WERI-Rb-1 (cell line): ENCODE measurements around the gene MYLK.

Source experiments
- DNase-seq: peaks from one replicate; pipeline ENCODE4 v3.0.0-alpha.2; 2020
- H3K27ac ChIP-seq: fragments of 250-450 bp; sonication (Bioruptor Pico); 2 replicates; pipeline ENCODE4 v1.5.1; 2020; ENCODE audit warnings: mild to moderate bottlenecking, moderate library complexity
- H3K27me3 ChIP-seq: fragments of 250-450 bp; sonication (Bioruptor Pico); 2 replicates; pipeline ENCODE4 v1.5.1; 2021; ENCODE audit warnings: mild to moderate bottlenecking, low read depth, moderate library complexity; ENCODE audit not compliant: insufficient read depth, severe bottlenecking
- H3K36me3 ChIP-seq: fragments of 250-450 bp; sonication (Bioruptor Pico); 2 replicates; pipeline ENCODE4 v1.5.1; 2020; ENCODE audit warnings: mild to moderate bottlenecking, moderate library complexity
- H3K4me3 ChIP-seq: 2 replicates; pipeline ENCODE4 v1.5.1; 2011; ENCODE audit warnings: low read depth, mild to moderate bottlenecking, control low read depth, low read length
- H3K9me3 ChIP-seq: fragments of 250-450 bp; sonication (Bioruptor Pico); 2 replicates; pipeline ENCODE4 v1.5.1; 2021; ENCODE audit warnings: mild to moderate bottlenecking, moderate library complexity; ENCODE audit not compliant: severe bottlenecking
- TF ChIP-seq, protein P1 (sequence below): IDR thresholded peaks from 2 replicates; pipeline ENCODE4 v1.5.1; 2011; ENCODE audit warnings: low read depth, mild to moderate bottlenecking, control low read depth, inconsistent platforms, low read length

MYLK gene

DNA sequence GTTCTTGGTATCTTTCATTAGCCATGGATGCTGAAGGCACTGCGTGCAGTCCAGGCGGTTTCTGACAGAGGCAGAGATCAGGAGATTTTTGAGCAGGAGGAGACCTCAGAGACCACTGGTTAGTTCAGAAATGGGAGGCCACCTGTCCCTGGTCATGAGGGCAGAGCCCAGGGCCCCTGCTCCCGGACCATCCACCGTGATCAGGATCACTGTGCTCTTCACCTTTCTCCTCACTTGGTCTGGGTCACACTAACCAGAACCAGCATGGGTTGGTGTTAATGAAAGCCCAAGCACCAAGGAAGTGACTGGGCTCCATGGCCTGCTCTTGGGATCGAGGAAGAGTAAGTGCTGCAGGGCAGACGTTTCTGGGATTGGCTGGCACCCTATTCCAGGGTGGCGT is 257.3 kb downstream of the MYLK start:
- no peak for DNase-seq
- peak overlapping the region; percentile 54 for H3K27ac ChIP-seq
- TF ChIP-seq, protein P1, sequence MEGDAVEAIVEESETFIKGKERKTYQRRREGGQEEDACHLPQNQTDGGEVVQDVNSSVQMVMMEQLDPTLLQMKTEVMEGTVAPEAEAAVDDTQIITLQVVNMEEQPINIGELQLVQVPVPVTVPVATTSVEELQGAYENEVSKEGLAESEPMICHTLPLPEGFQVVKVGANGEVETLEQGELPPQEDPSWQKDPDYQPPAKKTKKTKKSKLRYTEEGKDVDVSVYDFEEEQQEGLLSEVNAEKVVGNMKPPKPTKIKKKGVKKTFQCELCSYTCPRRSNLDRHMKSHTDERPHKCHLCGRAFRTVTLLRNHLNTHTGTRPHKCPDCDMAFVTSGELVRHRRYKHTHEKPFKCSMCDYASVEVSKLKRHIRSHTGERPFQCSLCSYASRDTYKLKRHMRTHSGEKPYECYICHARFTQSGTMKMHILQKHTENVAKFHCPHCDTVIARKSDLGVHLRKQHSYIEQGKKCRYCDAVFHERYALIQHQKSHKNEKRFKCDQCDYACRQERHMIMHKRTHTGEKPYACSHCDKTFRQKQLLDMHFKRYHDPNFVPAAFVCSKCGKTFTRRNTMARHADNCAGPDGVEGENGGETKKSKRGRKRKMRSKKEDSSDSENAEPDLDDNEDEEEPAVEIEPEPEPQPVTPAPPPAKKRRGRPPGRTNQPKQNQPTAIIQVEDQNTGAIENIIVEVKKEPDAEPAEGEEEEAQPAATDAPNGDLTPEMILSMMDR = no peak
- no peaks in the 10 kb centered on the region for H3K36me3 ChIP-seq
- no peaks in the 10 kb centered on the region for H3K27me3 ChIP-seq
- H3K9me3 ChIP-seq = no peaks in the 10 kb centered on the region
- no peak overlapping the region for H3K4me3 ChIP-seq

DNA sequence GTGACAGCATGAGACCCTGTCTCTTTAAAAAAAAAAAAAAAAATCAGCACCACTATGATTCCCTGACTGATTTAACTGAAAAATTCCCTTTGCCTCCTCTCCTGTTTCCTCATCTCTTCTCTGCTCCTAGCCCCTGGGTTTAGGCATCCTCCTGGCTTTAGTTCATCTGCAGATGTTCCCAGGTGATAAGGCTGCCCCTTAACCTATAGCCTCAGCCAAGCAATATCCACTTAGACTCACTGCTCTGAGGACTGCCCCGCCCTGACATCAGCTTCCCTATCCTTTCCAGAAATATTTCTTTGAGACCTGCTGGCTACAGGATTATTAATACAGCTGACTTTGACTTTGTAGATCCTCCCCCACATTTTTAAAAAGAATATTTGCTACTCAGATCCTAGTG is 259.8 kb downstream of the MYLK start:
- H3K4me3 ChIP-seq = no peak overlapping the region
- no peaks in the 10 kb centered on the region for H3K27me3 ChIP-seq
- TF ChIP-seq, protein P1 = no peak
- no peaks in the 10 kb centered on the region for H3K36me3 ChIP-seq
- no peak overlapping the region for H3K27ac ChIP-seq
- H3K9me3 ChIP-seq = no peaks in the 10 kb centered on the region
- no peak for DNase-seq

DNA sequence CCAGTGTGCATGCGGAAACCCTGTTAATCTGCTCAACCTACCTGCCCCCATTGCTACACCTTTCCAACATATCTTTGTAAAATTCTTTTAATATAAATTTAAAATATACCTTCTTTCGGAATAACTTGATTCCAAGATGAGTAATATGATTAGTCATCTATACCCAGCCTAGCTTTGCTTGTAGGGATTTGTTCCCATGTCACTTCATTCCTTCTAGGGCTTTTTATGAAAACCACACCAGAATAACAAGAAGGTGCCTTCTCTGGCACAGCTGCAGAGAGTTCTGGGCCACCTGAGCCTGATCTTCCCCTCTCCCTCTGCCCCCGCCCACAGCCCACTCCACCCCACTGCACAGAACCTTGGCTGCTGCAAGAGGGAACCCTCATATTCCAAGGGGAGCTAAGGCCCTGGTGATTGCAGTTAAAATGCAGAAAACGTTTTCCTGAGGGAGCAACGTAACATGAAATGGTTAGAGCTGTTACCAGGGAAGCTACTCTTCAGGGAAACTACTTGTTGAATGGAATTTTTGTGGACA is 260.7 kb downstream of the MYLK start:
- H3K27ac ChIP-seq = no peak overlapping the region
- no peaks in the 10 kb centered on the region for H3K9me3 ChIP-seq
- H3K27me3 ChIP-seq = no peaks in the 10 kb centered on the region

DNA sequence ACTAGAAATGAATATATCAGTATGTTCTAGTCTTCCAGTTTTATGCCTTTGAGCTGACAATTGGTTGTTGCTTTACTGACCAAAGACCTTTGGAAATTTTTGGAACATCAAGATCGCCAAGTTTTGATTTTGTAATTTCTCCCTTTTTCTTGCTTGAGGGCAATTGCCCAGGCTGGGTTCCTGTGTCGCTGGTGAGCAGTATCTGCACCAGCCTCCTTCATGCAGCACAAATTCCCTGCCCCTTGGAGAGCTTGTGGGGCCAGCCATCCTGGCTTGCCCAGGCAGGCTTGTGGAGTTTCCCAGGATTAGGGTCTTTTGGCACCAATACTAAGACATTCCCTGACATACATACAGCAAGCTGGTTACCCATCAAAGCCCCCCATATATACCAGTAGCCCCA is 261.4 kb downstream of the MYLK start:
- Histone ChIP-seq H3K27me3 (no peaks in the 10 kb centered on the region), H3K9me3 (no peaks in the 10 kb centered on the region), H3K36me3 (no peaks in the 10 kb centered on the region), H3K27ac (no peak overlapping the region), H3K4me3 (no peak overlapping the region)
- TF ChIP-seq, protein P1 = no peak
- DNase-seq = no peak

More for the DNA sequence above, 260.7 kb downstream of the MYLK start:
- TF ChIP-seq, protein P1 = no peak
- Histone ChIP-seq H3K4me3 (no peak overlapping the region), H3K36me3 (no peaks in the 10 kb centered on the region)
- DNase-seq = no peak

DNA sequence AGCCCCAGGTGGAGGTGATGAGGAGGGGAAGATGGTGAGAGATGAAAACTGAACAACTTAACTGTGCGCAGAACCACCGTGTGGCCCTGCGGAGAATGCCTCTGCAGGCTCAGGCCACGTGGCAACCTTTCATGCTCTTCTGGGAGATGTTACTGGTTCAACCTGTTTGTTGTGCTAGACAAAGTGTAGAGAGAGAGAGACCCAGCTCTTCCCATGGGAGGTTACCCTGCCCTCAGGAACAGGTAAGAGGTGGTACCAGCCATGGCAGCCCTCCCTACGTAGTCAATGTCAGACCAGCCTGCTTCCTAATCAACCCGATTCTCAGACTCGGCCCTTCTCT is 262.3 kb downstream of the MYLK start:
- no peaks in the 10 kb centered on the region for H3K36me3 ChIP-seq
- H3K4me3 ChIP-seq = no peak overlapping the region
- H3K9me3 ChIP-seq = no peaks in the 10 kb centered on the region
- TF ChIP-seq, protein P1 = no peak
- no peak for DNase-seq
- H3K27ac ChIP-seq = no peak overlapping the region
- H3K27me3 ChIP-seq = no peaks in the 10 kb centered on the region

DNA sequence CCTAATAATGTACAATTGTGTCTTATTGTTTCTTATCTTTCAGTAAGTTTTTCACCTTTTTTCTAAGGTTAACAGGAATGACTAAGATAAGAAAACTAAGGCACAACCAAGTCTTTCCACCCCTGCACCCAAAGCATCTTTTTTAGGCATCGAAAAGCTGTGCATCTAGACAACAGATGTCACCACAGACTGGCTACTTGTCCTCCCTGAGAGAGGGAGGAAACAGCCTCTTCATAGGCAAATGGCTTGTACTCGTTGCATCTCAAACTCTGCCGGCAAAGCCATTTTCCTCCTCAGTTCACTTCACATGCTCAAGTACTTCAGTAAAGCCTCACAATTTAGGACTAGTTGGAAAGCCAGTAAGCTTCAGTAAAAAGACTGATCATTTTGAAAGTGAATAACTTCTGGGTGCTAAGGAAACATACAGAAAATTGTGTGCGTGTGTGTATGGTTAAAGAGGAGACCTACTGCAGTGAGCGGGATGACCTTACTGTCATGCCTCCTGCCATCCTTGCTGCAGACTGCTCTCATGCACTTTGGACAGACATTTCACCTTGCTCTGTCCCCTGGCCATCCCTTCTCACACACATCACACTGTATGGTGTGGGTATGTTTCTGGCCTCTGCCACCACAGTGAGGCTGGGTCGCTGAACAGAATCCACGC is 262.8 kb downstream of the MYLK start:
- H3K9me3 ChIP-seq = no peaks in the 10 kb centered on the region
- H3K36me3 ChIP-seq = no peaks in the 10 kb centered on the region
- no peak overlapping the region for H3K27ac ChIP-seq
- TF ChIP-seq, protein P1 = no peak
- DNase-seq = no peak
- no peaks in the 10 kb centered on the region for H3K27me3 ChIP-seq
- H3K4me3 ChIP-seq = no peak overlapping the region
